ENCODE measurements around the gene TCTN2.

TCTN2 gene

DNA sequence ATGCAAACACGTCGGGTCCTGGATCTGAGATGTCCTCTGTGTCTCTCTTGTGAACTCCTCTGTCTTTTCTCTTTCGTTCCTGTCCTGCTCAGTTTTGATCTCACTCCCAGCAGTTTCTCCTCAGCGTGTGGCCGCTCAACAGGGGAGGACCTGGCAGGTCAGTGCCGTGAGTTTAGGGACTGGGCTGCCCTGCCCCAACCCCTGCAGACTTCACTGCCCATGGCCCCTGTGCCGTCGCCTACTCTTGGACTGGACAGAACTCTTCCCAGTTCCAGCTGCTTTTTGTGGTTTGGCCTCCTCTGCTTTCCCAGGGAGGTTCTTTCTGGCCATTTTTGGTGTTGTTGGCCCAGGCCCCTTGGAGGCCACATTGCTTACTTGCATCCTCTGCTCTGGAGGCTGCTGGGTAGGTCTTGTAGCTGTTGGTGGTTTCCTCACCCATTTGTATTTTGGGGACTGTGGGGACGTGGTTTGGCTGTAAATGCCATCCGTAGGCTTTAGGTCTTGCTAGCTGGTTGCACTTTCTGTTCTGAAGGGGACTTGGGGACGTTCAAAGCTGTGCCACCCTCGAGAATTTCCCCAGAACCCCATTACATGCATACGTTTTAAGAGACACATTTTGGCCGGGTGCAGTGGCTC lies 71.1 kb downstream of the TCTN2 start:
- no peak for DNase-seq (ENCODE audit: low read depth, low spot score)

DNA sequence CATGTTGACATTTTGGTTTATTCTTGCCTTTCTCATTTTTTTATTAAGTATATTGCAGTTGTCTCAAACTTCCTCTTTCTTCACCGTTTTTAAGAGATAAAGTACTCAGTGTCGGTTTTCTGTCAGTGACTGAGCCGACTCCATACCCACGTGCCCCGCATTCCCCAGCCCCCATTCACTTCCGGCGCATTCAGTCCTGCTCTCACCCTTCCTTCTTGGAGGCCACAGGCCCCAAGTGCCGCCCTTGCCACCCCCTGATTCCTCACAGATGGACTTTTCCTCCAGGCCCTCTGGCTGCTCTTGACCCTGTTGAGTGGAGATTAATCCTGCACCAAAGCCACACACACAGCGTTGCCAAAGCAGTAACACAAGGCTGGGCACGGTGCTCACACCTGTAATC lies 72.1 kb downstream of the TCTN2 start:
- no peak for DNase-seq (ENCODE audit: low read depth, low spot score)

DNA sequence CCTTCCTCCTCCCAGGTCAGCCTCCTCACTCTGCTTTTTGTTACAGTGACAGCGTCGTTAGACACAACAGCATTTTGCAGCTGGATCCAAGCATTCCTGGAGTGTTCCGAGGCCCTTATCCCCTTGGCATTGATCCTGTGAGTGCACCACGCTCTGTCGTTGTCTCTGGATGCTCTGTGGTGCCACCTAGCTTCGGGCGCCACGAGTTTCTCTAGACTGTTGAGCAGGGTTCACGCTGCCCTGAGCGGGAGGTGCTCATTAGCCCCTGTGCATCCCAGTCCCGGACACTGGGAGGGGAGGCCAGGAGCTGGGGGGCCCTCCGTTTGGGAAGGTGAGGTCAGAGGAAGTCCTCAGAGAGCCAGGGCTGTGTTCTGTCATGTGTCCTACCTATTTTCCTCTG lies 73.9 kb downstream of the TCTN2 start:
- no peak for DNase-seq (ENCODE audit: low read depth, low spot score)

DNA sequence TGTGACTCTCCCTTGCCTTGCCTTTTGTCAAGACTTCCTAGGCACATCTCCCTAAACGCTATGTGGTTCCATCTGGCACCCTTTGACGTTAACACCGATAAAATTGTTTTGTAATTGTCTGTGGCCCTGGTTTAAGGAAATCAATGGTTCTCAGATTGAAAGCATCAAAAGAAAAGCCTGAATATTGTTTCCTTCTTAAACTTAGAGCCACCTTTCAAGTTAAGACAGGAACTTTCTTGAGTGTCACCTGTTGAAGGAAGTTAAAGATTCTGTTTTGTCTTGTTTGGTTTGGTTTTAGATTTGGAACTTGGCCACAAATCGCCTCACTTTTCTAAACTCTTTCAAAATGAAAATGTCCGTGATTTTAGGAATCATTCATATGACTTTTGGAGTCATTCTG lies 76.4 kb downstream of the TCTN2 start:
- no peak for DNase-seq (ENCODE audit: low read depth, low spot score)

DNA sequence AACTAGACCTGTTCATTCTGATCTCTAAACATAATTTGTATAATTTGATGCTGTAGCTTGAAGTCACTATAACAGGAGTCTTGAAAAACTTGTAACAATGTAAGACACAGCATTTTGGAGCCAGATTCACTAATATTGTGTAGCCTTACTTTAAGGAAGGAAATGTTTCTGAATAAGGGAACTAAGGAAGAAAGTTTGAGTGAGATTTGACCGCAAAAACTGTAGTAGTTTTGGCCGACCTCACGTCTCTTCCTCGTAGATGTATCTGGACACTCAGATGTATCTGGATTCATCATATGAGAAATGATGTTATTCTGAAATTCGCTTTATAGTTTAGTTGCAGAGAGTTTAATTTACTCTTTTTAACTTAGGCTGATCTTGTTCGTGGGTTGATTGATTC lies 77.2 kb downstream of the TCTN2 start:
- DNase-seq (ENCODE audit: low read depth, low spot score): no peak

DNA sequence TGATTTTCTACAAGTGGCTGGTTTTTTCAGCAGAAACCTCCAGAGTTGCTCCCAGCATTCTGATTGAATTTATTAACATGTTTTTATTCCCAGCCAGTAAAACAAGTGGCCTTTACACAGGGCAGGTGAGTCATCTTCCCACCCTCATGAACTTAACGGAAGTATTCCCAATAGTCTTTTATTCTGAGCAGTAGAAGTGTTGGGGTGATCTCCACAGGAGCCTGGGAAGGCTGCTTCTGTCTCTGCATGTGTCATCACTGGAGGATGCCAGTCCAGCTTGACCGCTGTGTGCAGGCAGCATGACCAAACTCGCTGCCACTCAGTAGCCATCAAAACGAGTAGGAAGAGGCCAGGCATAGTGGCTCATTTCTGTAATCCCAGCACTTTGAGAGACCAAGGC lies 77.7 kb downstream of the TCTN2 start:
- DNase-seq (ENCODE audit: low read depth, low spot score): no peak

DNA sequence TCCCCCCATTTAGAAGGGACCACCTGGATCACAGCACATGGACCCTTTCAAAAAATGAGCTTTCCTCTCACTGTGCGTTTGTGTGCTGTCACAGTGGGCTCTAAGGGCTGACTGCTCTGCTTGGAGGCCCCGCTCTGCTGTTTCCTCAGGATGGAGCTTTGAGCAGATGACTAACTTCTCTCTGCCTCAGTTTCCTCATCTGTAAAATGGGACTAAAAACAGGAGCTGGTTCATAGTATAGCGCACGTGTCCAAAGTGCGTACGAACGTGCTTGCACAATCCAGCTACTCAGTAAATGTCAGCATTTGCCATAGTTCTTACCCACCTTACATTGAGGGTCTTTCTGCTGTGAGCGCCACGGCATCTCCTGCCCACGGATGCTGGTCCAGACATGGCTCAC lies 78.4 kb downstream of the TCTN2 start:
- DNase-seq (ENCODE audit: low read depth, low spot score): no peak

DNA sequence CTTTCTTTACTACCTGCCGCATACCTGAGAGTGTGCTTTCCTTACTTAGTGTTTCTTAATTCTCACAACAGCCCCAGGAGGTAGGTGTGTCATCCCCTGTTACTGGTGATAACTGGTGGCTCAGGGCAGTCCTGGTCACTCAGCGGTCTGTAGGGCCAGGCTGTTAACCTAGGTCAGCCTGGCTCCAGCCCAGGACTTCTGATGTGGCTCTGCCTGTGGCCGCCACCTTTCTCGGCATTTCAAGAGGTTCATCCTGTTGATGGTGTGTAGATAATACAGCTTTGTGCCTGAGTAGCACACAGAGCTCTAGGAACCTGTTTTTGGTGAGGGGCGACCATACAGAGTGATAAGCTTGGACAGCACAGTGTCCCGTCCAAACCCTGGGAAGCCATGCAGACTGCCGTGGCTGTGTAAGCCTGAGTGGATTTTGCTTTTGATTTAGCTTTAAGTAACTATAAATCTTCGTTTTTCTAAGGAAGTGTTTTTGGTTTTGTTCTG lies 79.3 kb downstream of the TCTN2 start:
- no peak for DNase-seq (ENCODE audit: low read depth, low spot score)

DNA sequence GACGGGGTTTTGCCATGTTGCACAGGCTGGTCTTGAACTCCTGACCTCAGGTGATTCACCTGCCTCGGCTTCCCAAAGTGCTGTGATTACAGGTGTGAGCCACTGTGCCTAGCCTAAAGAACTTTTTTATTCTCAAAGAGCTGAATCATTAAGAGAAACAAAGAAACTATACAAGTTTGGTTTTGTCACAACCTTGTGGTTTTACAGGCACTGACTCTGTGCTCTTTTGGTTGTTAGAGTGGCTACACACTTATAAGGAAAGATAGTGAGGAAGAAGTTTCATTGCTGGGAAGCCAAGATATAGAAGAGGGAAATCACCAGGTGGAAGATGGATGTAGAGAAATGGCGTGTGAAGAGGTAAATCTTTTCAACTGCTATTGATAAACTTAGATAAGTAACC lies 81.1 kb downstream of the TCTN2 start:
- no peak for DNase-seq (ENCODE audit: low read depth, low spot score)

DNA sequence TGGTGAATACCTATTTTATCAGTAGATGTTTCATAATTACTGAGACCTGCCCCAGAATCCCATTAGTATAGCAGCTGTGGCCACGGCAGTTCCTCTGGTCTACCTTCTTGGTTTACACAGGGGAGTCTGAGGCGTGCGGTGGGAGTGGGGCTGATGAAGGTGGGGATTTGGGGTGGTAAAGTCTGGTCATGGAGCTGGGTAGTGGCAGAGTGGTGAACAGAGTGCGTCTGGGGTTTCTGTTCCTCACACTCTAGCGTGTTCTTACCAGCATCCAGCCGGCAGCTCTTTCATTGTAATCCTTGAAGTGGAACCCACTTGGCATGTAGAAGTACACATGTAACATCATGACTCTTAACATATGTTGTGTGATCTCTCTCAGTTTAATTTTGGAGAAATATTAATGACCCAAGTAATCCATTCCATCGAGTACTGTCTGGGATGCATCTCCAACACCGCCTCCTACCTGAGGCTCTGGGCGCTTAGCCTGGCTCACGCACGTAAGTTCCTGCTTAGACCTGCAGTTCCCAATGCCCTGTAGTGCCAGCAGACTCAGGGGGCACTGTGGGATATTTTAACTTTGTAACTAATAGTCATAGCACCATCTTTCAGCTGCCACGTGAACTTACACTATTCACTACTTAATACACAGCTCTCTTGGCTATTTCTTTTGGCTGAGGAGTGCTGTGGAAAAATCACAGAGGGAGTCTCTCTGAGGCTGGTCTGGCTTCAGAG lies 83.3 kb downstream of the TCTN2 start:
- DNase-seq (ENCODE audit: low read depth, low spot score): no peak

DNA sequence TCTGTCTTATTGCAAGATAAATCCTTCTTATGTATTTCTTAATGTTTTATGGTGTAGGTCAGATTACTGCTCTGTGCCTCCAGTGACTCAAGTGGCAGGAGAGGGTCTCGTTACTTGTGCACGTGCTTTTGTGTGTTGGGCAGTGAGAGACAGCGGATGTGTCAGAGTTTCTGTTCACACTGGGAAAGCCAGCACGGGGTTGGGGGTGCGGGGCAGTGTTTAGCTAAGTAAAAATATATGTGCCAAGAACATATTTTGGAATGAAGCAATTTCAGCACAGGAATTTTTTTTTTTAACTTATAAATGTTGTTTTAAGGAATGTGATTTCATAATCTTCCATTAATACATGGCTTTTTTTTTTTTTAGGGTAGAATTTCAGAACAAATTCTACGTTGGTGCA lies 86.6 kb downstream of the TCTN2 start:
- DNase-seq (ENCODE audit: low read depth, low spot score): no peak

Measured in iPS DF 19.7 (cell line).